A673 (cell line): Measurements from ENCODE around the gene TMEM74B. TPM values are rescaled to one million over a fixed set of nuclear protein-coding genes. Genes with fewer than 3 reads are reported as not detected.

Experiments used
- BruUV-seq: library from RNA; stranded (reverse); fragments of 400-500 nt; replicated peaks from 2 replicates; lab custom pipeline; 2021; lab: Mats Ljungman, UMichigan
- CTCF ChIA-PET: fragments of 300-600 bp; sonication (Branson Sonifier 250); formaldehyde crosslinking; loops from one replicate; lab custom pipeline; 2022; ENCODE audit warnings: antibody characterized with exemption; lab: Charles Lee
- POLR2A ChIA-PET: fragments of 300-600 bp; sonication (Branson Sonifier 250); formaldehyde crosslinking; loops from one replicate; lab custom pipeline; 2022; ENCODE audit warnings: antibody characterized with exemption; ENCODE audit not compliant: low non-redundant PET; lab: Charles Lee
- DNase-seq: peaks from one replicate; pipeline ENCODE4 v3.0.0-alpha.2; 2015; ENCODE audit warnings: low spot score
- H3K27ac ChIP-seq: fragments of 200-600 bp; sonication (generic); 2 replicates; pipeline ENCODE4 v1.5.1; 2016; ENCODE audit warnings: mixed run types, low read depth, mild to moderate bottlenecking, mixed read lengths, antibody characterized with exemption, low read length; ENCODE audit not compliant: poor library complexity, severe bottlenecking
- H3K27me3 ChIP-seq: fragments of 200-600 bp; sonication (generic); replicated peaks from 2 replicates; pipeline ENCODE4 v1.6.1; 2017; ENCODE audit warnings: mixed run types, low read depth, mild to moderate bottlenecking, mixed read lengths, antibody characterized with exemption, low read length; ENCODE audit not compliant: insufficient read depth, poor library complexity
- H3K36me3 ChIP-seq: fragments of 200-600 bp; sonication (generic); 2 replicates; pipeline ENCODE4 v1.6.1; 2016; ENCODE audit warnings: mixed run types, mild to moderate bottlenecking, mixed read lengths, antibody characterized with exemption, low read length; ENCODE audit not compliant: insufficient read depth, poor library complexity, severe bottlenecking
- H3K4me1 ChIP-seq: fragments of 200-600 bp; sonication (generic); 2 replicates; pipeline ENCODE4 v1.6.1; 2017; ENCODE audit warnings: mixed run types, mild to moderate bottlenecking, mixed read lengths, antibody characterized with exemption, low read length; ENCODE audit not compliant: insufficient read depth, poor library complexity, severe bottlenecking
- H3K4me3 ChIP-seq: fragments of 200-600 bp; sonication (generic); 2 replicates; pipeline ENCODE4 v1.5.1; 2016; ENCODE audit warnings: low read depth, mixed run types, mild to moderate bottlenecking, mixed read lengths, low read length; ENCODE audit not compliant: poor library complexity, severe bottlenecking
- H3K9me3 ChIP-seq: fragments of 200-600 bp; sonication (generic); 2 replicates; pipeline ENCODE4 v1.6.1; 2016; ENCODE audit warnings: mixed run types, low read depth, mild to moderate bottlenecking, mixed read lengths, antibody characterized with exemption, low read length; ENCODE audit not compliant: poor library complexity, severe bottlenecking
- EZH2 ChIP-seq: fragments of 200-600 bp; sonication (generic); IDR thresholded peaks from 2 replicates; pipeline ENCODE4 v1.6.1; 2017; ENCODE audit warnings: borderline replicate concordance, low read depth, mild to moderate bottlenecking, mixed read lengths, antibody characterized with exemption, low read length; ENCODE audit not compliant: poor library complexity, severe bottlenecking
- intact Hi-C: fragments of 100-400 bp; cut with micrococcal nuclease; formaldehyde crosslinking; loops from one replicate; pipeline ENCODE4 v1.10.0; 2022; ENCODE audit not compliant: unreplicated experiment
- total RNA-seq: library from RNA; stranded (reverse); gene quantifications from 2 replicates; pipeline ENCODE4 v1.2.3, GENCODE V29; 2021
- TF ChIP-seq, protein P1 (sequence below): fragments of 300-800, 200-600 bp; sonication (generic); conservative IDR thresholded peaks from 2 replicates; pipeline ENCODE4 v1.5.1; 2017; ENCODE audit warnings: low read depth, mild to moderate bottlenecking, antibody characterized with exemption, low read length, moderate library complexity, mixed read lengths

Gene TMEM74B
- total RNA-seq, 1 experiment from 2014 or later, result not detected

DNA sequence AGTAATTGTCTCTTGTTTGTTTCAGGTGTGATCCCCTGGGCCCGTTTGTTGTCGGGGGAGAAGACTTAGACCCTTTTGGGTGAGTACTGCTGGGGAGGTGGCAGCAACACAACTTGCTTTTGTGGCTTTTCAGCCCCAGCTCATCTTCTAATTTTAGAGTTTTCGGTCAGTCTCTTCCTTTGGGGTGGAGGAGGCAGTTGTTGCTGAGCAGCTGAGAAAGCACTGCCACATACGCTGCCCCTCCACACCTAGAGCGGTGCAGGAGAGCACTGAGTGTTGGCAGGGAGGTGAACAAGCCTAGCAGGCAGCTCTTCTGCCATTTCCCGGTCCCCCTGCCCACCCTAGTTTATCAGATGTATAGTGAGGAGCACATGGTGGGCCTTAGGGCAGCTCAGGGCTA, 21.7 kb downstream of the TMEM74B start:
- no peak overlapping the region for H3K27ac ChIP-seq
- no peak overlapping the region for H3K4me3 ChIP-seq
- no peak for DNase-seq
- no peak for TF ChIP-seq EZH2
- TF ChIP-seq, protein P1, sequence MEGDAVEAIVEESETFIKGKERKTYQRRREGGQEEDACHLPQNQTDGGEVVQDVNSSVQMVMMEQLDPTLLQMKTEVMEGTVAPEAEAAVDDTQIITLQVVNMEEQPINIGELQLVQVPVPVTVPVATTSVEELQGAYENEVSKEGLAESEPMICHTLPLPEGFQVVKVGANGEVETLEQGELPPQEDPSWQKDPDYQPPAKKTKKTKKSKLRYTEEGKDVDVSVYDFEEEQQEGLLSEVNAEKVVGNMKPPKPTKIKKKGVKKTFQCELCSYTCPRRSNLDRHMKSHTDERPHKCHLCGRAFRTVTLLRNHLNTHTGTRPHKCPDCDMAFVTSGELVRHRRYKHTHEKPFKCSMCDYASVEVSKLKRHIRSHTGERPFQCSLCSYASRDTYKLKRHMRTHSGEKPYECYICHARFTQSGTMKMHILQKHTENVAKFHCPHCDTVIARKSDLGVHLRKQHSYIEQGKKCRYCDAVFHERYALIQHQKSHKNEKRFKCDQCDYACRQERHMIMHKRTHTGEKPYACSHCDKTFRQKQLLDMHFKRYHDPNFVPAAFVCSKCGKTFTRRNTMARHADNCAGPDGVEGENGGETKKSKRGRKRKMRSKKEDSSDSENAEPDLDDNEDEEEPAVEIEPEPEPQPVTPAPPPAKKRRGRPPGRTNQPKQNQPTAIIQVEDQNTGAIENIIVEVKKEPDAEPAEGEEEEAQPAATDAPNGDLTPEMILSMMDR, result no peak
- ChIA-PET CTCF (no interaction called here), POLR2A (no interaction called here)
- no peaks in the 10 kb centered on the region for H3K27me3 ChIP-seq
- no TSS peak for BruUV-seq
- intact Hi-C loops, result no loop called here
- H3K36me3 ChIP-seq, result peaks cover 33% of the 10 kb centered on the region
- no peaks in the 10 kb centered on the region for H3K4me1 ChIP-seq
- H3K9me3 ChIP-seq, result no peaks in the 10 kb centered on the region

DNA sequence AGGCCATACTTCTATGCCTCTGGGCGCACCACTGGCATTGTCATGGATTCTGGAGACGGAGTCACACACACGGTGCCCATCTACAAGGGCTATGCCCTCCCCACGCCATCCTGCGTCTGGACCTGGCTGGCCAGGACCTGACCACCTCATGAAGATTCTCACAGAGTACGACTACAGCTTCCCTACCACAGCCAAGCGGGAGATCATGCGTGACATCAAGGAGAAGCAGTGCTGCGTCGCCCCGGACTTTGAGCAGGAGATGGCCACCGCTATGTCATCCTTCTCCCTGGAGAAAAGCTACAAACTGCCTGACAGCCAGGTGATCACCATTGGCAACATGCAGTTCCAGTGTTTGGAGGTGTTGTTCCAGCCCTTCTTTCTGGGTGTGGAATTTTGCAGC, 23.8 kb downstream of the TMEM74B start:
- ChIA-PET CTCF (no interaction called here), POLR2A (no interaction called here)
- peaks cover 22% of the 10 kb centered on the region for H3K36me3 ChIP-seq
- no peak for DNase-seq
- no TSS peak for BruUV-seq
- no peak overlapping the region for H3K27ac ChIP-seq
- H3K27me3 ChIP-seq, result no peaks in the 10 kb centered on the region
- no peaks in the 10 kb centered on the region for H3K9me3 ChIP-seq
- no peaks in the 10 kb centered on the region for H3K4me1 ChIP-seq
- no peak for TF ChIP-seq EZH2
- TF ChIP-seq, protein P1, result no peak
- intact Hi-C loops, result no loop called here
- no peak overlapping the region for H3K4me3 ChIP-seq

DNA sequence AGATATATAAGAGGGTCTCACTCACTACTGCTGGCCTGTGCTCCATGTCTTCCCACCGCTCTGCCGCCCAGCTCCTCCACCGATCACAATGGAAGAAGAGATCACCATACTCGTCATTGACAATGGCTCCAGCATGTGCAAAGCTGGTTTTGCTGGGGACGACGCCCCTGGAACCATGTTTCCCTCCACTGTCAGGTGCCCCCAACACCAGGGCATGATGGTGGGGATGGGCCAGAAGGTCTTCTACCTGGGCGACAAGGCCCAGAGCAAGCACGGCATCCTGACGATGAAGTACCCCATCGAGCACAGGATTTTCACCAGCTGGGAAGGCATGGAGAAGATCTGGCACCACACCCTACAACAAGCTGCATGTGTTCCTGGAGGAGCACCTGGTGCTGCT, 24.3 kb downstream of the TMEM74B start:
- Histone ChIP-seq H3K4me3 (no peak overlapping the region), H3K27ac (no peak overlapping the region), H3K9me3 (no peaks in the 10 kb centered on the region), H3K4me1 (no peaks in the 10 kb centered on the region), H3K36me3 (peaks cover 17% of the 10 kb centered on the region), H3K27me3 (no peaks in the 10 kb centered on the region)
- intact Hi-C loops, result no loop called here
- DNase-seq, result no peak
- ChIA-PET POLR2A (no interaction called here), CTCF (no interaction called here)
- BruUV-seq, result no TSS peak
- TF ChIP-seq, protein P1, result no peak
- no peak for TF ChIP-seq EZH2
